Raji (cell line): ENCODE measurements around the gene SH3RF2.

Experiments used
- POLR2A ChIP-seq: IDR thresholded peaks from 2 replicates; pipeline ENCODE4 v1.6.1; 2011; ENCODE audit warnings: low read depth, low read length, control low read depth; ENCODE audit not compliant: insufficient read depth

Gene SH3RF2

DNA sequence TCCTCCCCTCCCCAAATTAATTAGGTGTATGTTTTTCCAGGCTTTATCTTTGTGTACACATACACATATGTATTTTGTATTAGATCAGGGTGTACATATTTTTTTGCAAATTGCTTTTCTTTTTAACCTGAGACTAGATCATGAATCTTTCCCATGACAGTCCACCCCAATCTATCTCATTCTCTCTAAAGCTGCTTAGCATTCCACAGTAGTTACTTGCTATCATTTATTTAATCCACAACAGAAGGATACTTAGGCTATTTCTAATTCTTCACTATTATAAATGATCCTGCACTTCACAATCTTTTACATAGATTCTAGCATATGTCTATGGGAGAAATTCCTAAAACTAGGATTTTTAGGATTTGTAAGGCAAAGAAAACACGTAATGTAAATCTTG lies 43.9 kb downstream of the SH3RF2 start:
- TF ChIP-seq POLR2A: no peak

DNA sequence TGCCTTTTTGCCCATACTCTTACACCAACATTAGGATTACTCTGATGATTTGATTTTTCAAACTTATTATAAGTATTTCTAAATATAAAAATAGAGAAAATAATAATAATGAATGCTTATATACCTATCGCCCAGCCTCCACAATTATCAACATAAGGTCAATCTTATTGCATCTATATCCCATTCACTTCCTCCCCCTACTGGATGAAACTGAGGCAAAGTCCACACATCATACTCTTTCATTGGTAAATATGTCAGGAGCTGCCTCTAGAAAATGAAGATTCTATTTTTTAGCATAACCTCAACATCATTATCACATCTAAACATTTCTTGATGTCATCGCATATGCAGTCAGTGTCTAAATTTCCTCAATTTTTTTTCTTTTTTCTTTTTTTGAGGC lies 44.3 kb downstream of the SH3RF2 start:
- TF ChIP-seq POLR2A: no peak

DNA sequence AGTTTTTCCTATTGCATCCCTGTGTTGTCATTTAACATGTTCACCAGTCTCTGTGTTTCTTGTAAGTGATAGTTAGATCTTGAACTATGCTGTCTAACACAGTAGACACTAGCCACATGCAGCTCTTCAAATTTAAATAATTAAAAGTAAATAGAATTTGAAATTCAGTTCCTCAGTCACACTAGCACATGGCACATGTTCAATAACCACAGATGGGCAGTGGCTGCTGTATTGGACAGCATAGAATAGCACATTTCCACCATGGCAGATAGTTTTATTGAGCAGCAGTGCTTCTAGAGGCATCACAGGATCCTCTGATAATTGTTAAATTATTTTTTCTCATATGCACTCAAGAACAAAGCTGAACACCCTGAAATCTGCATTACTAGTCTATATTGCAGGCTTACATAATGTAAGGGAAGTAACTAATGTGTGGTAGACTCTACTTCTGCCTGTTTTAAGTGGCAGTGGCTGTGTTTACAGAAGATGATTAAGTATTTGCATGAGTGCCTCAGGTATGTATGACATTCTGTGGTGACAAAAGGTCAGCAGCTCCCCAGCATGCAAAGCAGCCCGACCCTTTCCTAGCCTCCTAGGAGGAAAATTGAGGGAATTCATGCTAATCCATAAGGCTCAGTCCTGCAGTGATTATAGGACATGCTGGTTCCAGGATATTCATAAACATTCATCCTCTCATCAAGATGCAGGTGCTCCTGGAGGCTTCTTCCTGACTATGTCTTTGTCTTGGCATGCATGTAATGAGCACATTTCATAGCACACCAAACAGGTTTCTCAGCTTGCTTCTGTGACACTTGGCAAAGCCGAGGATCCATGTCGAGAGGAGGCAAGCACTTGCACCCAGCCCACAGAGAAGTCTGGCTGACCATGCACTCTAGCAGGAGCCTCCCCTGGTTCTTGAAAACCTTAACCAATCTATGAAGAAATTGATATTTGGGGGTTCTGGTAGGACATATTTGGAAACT lies 45.5 kb downstream of the SH3RF2 start:
- no peak for TF ChIP-seq POLR2A

GRCh38 chr5:145982572-145983318 lies 46.4 kb downstream of the SH3RF2 start:
- no peak for TF ChIP-seq POLR2A

DNA sequence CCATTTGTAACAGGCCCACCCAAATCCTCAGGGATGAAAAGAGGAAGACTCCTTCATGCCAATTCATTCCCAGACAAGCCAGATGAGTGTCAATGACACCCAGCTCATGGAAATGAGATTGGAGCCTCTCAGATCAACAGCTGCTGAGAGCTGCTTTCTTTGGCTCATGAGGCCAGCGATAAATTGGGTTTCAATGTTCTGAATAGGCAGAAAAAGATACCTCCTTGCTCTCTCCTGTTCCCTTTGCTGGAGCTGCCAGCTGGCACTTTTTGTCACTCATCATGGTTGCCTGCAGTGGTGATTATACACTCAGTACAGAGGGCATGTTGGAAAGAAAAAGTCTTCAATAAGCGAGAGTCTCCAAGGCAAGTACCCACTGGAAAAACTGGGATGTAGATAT lies 47.1 kb downstream of the SH3RF2 start:
- no peak for TF ChIP-seq POLR2A

DNA sequence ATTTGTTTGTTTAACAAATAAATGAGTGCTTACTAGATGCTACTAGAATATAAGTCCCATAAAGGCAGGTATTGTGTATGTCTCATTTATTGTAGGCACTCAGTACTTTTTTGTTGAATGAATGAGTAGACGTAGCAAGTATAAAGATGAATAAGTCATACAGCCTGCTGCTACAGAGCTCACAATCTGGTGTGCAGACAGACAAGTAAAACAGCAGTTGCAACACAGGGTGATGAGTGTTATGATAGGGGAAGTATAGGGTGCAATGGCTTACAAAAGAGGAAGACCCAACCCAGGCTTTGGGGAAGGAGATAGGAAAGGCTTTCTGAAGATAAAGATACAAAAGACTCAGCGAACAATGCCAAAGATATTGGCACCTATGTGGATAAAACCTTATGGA lies 47.7 kb downstream of the SH3RF2 start:
- TF ChIP-seq POLR2A: no peak

- no peak for TF ChIP-seq POLR2A
These were observed 51.5 kb downstream of the SH3RF2 start for GRCh38 chr5:145987856-145988255.

DNA sequence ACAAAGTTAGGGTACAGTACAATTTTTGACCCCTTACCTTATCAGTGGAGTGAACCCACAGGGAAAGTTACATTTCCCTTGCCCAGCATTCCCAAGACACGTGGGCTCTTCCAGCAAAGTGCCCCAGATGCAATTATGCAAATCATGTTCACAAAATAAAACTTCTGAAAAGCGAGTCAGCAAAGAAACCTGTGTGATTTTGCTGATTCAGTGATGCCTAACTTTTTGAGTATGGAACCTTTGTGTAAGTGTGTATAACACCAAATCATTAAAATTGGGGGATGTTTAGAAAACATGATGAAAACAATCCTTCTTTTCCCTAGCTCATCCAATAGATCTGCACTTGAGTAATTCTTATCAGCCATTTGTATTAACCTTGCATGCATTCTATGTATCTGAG lies 52.6 kb downstream of the SH3RF2 start:
- no peak for TF ChIP-seq POLR2A

- no peak for TF ChIP-seq POLR2A
These were observed 53.0 kb downstream of the SH3RF2 start for GRCh38 chr5:145989428-145989827.

DNA sequence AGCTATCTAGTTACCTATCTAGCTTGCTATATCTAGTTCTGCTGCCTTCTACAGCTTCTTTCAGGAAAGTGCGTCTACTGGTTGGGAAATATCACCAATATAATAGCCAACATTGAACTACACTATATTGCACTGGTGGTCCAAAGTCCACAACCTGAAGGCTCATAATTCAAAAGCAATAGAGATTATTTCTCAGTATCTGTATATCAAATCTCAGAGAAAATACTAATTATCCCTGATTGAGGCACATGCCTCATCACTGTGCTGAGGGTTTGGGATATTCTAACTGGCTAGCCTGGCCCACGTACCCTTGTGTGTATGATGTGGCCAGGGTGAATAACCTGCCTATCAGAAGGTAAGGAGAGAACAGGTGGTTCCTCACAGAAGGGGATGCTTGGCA lies 53.8 kb downstream of the SH3RF2 start:
- TF ChIP-seq POLR2A: no peak

- TF ChIP-seq POLR2A: no peak
These were observed 54.7 kb downstream of the SH3RF2 start for GRCh38 chr5:145991044-145991575.

DNA sequence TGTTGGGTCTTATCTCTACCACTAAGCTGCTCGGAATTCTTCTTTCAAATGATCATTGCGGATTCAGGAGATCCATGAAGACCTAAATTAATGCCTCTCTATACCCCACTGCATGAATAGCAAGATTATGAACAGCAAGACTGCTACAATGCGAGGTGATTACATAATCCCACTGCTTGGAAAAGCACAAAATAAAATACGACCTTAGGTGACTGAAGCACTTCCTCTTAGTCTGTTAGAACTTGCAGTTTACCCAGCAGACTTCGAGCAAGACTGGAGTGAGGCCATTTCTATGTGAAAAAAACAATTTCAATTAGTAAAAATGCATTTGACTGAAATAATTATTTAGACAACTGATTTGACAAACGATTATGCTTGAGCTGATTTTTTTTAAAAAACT lies 59.8 kb downstream of the SH3RF2 start:
- TF ChIP-seq POLR2A: no peak

GRCh38 chr5:145999208-145999607 lies 62.8 kb downstream of the SH3RF2 start:
- no peak for TF ChIP-seq POLR2A

DNA sequence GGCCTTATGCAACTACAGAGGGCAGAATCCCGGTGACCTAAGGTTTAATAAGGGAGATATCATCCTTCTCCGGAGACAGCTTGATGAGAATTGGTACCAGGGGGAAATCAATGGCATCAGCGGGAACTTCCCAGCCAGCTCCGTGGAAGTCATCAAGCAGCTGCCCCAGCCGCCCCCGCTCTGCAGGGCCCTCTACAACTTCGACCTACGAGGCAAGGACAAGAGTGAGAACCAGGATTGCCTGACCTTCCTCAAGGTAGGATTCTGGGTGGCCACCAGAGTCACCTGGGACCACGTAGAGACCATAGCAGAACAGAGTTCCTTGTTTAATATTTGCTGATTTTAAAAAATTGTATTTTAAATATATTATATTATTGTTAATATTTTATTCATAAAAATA lies 63.7 kb downstream of the SH3RF2 start:
- TF ChIP-seq POLR2A: no peak

DNA sequence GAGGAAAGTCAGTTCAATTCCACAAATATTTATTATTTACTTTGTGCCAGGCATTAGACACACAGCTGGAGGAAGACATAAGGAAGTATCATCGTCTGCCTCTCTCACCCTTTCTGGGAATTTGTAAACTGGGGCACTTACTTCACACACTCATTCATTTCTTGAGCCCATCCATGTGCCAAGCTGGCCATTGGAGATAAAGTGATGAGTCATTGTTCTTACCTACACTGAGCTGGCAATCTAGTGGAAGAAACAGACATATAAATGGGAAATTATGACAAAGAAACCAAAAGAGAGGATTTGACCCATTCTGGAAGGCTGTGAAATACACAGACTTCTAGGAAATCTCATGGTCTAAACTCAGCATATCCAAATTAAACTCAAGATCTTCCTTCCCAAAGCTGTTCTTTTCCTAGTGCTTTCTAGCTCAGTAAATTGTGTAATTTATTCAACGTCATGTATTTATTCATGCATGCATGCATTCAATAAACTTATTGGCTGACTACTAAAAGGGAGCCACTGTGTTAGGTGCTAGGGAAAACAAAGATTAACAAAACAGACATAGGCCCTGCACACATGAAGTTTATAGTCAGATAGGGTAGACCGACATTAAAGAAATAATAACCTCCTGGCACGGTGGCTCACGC lies 65.3 kb downstream of the SH3RF2 start:
- no peak for TF ChIP-seq POLR2A
